GM18502 (cell line): ENCODE data around the gene VLDLR.
"Not testable (repeated sequence)": the region's sequence is repeated elsewhere in the genome, so short reads cannot be mapped to it uniquely, and the experiment has no call there.

Experiments used
- ATAC-seq: cut with Tn5 transposase; IDR thresholded peaks from one replicate; pipeline ENCODE4 v1.9.1; 2021; ENCODE audit warnings: mild to moderate bottlenecking; ENCODE audit not compliant: unreplicated experiment, poor library complexity

The VLDLR gene

DNA sequence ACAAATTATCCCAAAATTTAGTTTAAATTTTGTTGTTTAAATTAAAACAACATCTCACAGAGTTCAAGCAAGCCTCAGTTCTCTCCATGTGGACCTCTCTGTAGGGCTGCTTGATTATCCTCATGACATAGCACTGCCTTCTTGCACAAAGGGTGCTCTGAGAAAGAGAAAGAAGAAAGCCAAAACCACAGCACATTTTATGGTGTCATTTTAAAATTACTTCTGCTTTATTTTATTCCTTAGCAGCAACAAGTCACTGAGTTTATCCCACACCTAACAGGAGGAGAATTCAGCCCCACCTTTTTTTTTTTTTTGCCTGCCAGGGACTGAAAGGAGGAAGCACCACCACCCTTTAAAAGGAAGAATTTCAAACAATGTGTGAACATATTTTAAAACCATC, 82.9 kb downstream of the VLDLR start:
- ATAC-seq = no peak

DNA sequence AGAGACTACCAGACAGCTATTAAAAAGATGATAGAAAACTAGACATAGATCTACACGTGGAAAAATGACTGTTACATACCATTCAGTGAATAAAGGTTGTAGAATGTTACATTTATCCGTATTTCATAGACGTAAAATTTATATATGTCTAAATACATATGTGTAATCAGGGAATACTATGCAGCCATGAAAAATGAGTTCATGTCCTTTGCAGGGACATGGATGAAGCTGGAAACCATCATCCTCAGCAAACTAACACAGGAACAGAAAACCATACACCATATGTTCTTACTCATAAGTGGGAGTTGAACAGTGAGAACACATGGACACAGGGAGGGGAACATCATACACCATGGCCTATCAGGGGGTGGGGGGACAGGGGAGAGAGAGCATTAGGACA, 85.7 kb downstream of the VLDLR start:
- not testable (repeated sequence) for ATAC-seq
